H1 (cell line): ENCODE data around the gene DARS2. TPM values are rescaled to one million over a fixed set of nuclear protein-coding genes. Genes with fewer than 3 reads are reported as not detected.
A peak's percentile ranks its signal among the peaks of the same experiment; 100 is the strongest.

Source experiments
- CTCF ChIA-PET: fragments of 300-600 bp; sonication (Branson Sonifier 250); formaldehyde crosslinking; loops from one replicate; lab custom pipeline; 2021; ENCODE audit not compliant: partially characterized antibody; lab: Charles Lee
- POLR2A ChIA-PET: fragments of 300-600 bp; sonication (Branson Sonifier 250); formaldehyde crosslinking; loops from one replicate; lab custom pipeline; 2021; ENCODE audit warnings: inconsistent platforms; ENCODE audit not compliant: partially characterized antibody; lab: Charles Lee
- DNase-seq, 2 experiments: peaks; one replicate each; pipeline versions ENCODE4 v3.0.0 to v3.0.0-alpha.2; 2010 to 2022; ENCODE audit warnings: low spot score in 2 of 2, low read depth in 1 of 2, mixed read lengths in 1 of 2
- FAIRE-seq: peaks from 2 replicates; lab custom pipeline; 2011; peaks lifted over from hg19 to GRCh38; lab: Jason Lieb, UNC
- H2AFZ ChIP-seq: 2 replicates; pipeline ENCODE4 v1.8.1; 2012; ENCODE audit warnings: low read length, inconsistent platforms
- H2AK5ac ChIP-seq: 2 replicates; pipeline ENCODE4 v1.6.1; 2013; ENCODE audit warnings: low read depth, low read length
- H2BK120ac ChIP-seq: replicated peaks from 2 replicates; pipeline ENCODE3; 2013; ENCODE audit warnings: low read depth, low read length, inconsistent platforms
- H2BK12ac ChIP-seq: 2 replicates; pipeline ENCODE4 v1.6.1; 2013; ENCODE audit warnings: low read depth, low read length
- H2BK15ac ChIP-seq: 2 replicates; pipeline ENCODE4 v1.6.1; 2013; ENCODE audit warnings: low read length
- H2BK20ac ChIP-seq: 2 replicates; pipeline ENCODE4 v1.6.1; 2013; ENCODE audit warnings: low read length
- H2BK5ac ChIP-seq: 2 replicates; pipeline ENCODE4 v1.6.1; 2013; ENCODE audit warnings: low read depth, low read length
- H3K14ac ChIP-seq: 2 replicates; pipeline ENCODE4 v1.6.1; 2013; ENCODE audit warnings: inconsistent platforms; ENCODE audit not compliant: insufficient read length
- H3K18ac ChIP-seq: 2 replicates; pipeline ENCODE4 v1.6.1; 2013; ENCODE audit warnings: low read length; ENCODE audit errors: extremely low read depth
- H3K23ac ChIP-seq: 2 replicates; pipeline ENCODE4 v1.6.1; 2013; ENCODE audit warnings: inconsistent platforms; ENCODE audit not compliant: insufficient read length
- H3K23me2 ChIP-seq: 2 replicates; pipeline ENCODE4 v1.6.1; 2013; ENCODE audit warnings: low read depth, low read length
- H3K27ac ChIP-seq: 2 replicates; pipeline ENCODE4 v1.6.1; 2011; ENCODE audit warnings: low read depth, low read length, inconsistent platforms
- H3K27me3 ChIP-seq, 4 experiments: replicated peaks in 1 of 4; 1 replicate in 1 of 4; 2 replicates in 3 of 4; pipeline versions ENCODE4 v1.6.1 to v1.8.1; 2011 to 2013; ENCODE audit warnings: low read length in 3 of 4, mild to moderate bottlenecking in 3 of 4, inconsistent platforms in 2 of 4, mixed read lengths in 2 of 4, moderate library complexity in 1 of 4; ENCODE audit not compliant: control insufficient read depth in 3 of 4, insufficient read depth in 3 of 4; ENCODE audit errors: extremely low read depth in 1 of 4
- H3K36me3 ChIP-seq, 4 experiments: 2 replicates each; pipeline versions ENCODE4 v1.6.1 to v1.8.1; 2011 to 2013; ENCODE audit warnings: mild to moderate bottlenecking in 4 of 4, low read length in 3 of 4, moderate library complexity in 2 of 4, control low read depth in 1 of 4, inconsistent platforms in 1 of 4; ENCODE audit not compliant: insufficient read depth in 4 of 4, control insufficient read depth in 2 of 4
- H3K4ac ChIP-seq: replicated peaks from 2 replicates; pipeline ENCODE3; 2013; ENCODE audit warnings: low read length, low read depth, mixed read lengths, inconsistent platforms; ENCODE audit not compliant: insufficient read length
- H3K4me1 ChIP-seq, 4 experiments: replicated peaks in 1 of 4; 1 replicate in 1 of 4; 2 replicates in 3 of 4; pipeline versions ENCODE4 v1.6.1 to v1.8.1; 2011 to 2013; ENCODE audit warnings: low read length in 3 of 4, inconsistent platforms in 2 of 4, mixed read lengths in 1 of 4; ENCODE audit not compliant: insufficient read depth in 4 of 4, control insufficient read depth in 3 of 4
- H3K4me2 ChIP-seq, 2 experiments: 2 replicates each; pipeline versions ENCODE4 v1.6.1 to v1.8.1; 2011 to 2013; ENCODE audit warnings: low read depth in 2 of 2, low read length in 2 of 2, control low read depth in 1 of 2, inconsistent platforms in 1 of 2, mild to moderate bottlenecking in 1 of 2; ENCODE audit not compliant: insufficient read depth in 1 of 2
- H3K4me3 ChIP-seq, 4 experiments: fragments of 200-600, 300-600 bp in 1 of 4; sonication (generic), shearing (Covaris generic), sonication (Bioruptor Twin) in 1 of 4; 2 replicates each; pipeline versions ENCODE4 v1.5.1 to v1.8.1; 2011 to 2016; ENCODE audit warnings: low read length in 4 of 4, low read depth in 3 of 4, control low read depth in 2 of 4, inconsistent platforms in 2 of 4, mild to moderate bottlenecking in 2 of 4, mixed read lengths in 1 of 4, moderate library complexity in 1 of 4; ENCODE audit not compliant: insufficient read depth in 2 of 4; ENCODE audit errors: extremely low read depth in 1 of 4
- H3K56ac ChIP-seq: replicated peaks from 2 replicates; pipeline ENCODE3; 2013; ENCODE audit warnings: low read depth, mild to moderate bottlenecking, mixed read lengths, low read length, inconsistent platforms; ENCODE audit not compliant: insufficient read length
- H3K79me1 ChIP-seq: 2 replicates; pipeline ENCODE4 v1.6.1; 2013; ENCODE audit warnings: low read depth, low read length, control low read depth
- H3K79me2 ChIP-seq, 2 experiments: 2 replicates each; pipeline versions ENCODE4 v1.6.1 to v1.8.1; 2012 to 2013; ENCODE audit warnings: low read length in 2 of 2, mild to moderate bottlenecking in 2 of 2, inconsistent platforms in 1 of 2; ENCODE audit not compliant: insufficient read depth in 2 of 2, control insufficient read depth in 1 of 2
- H3K9ac ChIP-seq, 4 experiments: replicated peaks in 1 of 4; 1 replicate in 1 of 4; 2 replicates in 3 of 4; pipeline versions ENCODE4 v1.6.1 to v1.8.1; 2011 to 2013; ENCODE audit warnings: low read depth in 3 of 4, low read length in 3 of 4, control low read depth in 2 of 4, mild to moderate bottlenecking in 2 of 4, moderate library complexity in 2 of 4, inconsistent platforms in 1 of 4; ENCODE audit errors: extremely low read depth in 1 of 4
- H3K9me3 ChIP-seq, 2 experiments: 2 replicates each; pipeline versions ENCODE4 v1.6.1 to v1.8.1; 2012 to 2013; ENCODE audit warnings: mild to moderate bottlenecking in 2 of 2, moderate library complexity in 2 of 2, control low read depth in 1 of 2, inconsistent platforms in 1 of 2, low read depth in 1 of 2, low read length in 1 of 2, mixed read lengths in 1 of 2; ENCODE audit not compliant: insufficient read depth in 2 of 2
- H4K20me1 ChIP-seq, 2 experiments: replicated peaks in 1 of 2; 2 replicates each; pipeline versions ENCODE3 to v1.8.1; 2011 to 2013; ENCODE audit warnings: inconsistent platforms in 2 of 2, low read length in 2 of 2, mild to moderate bottlenecking in 1 of 2; ENCODE audit not compliant: insufficient read depth in 2 of 2, control insufficient read depth in 1 of 2
- H4K5ac ChIP-seq: 2 replicates; pipeline ENCODE4 v1.6.1; 2013; ENCODE audit warnings: low read length, low read depth, mixed read lengths, inconsistent platforms; ENCODE audit not compliant: insufficient read length
- H4K8ac ChIP-seq: 2 replicates; pipeline ENCODE4 v1.8.0; 2013; ENCODE audit warnings: mild to moderate bottlenecking, moderate library complexity, low read length, inconsistent platforms; ENCODE audit not compliant: insufficient read depth; ENCODE audit errors: extremely low read depth
- H4K91ac ChIP-seq: replicated peaks from 2 replicates; pipeline ENCODE3; 2013; ENCODE audit warnings: low read length, mixed read lengths, inconsistent platforms; ENCODE audit not compliant: insufficient read length
- ATF3 ChIP-seq: IDR thresholded peaks from 2 replicates; pipeline ENCODE4 v1.6.1; 2011; ENCODE audit warnings: low read depth, mild to moderate bottlenecking, low read length; ENCODE audit not compliant: insufficient read depth
- NANOG ChIP-seq: IDR thresholded peaks from 2 replicates; pipeline ENCODE4 v1.6.1; 2011; ENCODE audit warnings: low read length, low read depth, mild to moderate bottlenecking, inconsistent platforms; ENCODE audit not compliant: insufficient read depth, poor library complexity, severe bottlenecking
- POLR2A ChIP-seq, 2 experiments: IDR thresholded peaks; 1 replicate in 1 of 2; 2 replicates in 1 of 2; pipeline ENCODE4 v1.6.1; 2011; ENCODE audit warnings: low read depth in 2 of 2, low read length in 2 of 2, mild to moderate bottlenecking in 2 of 2; ENCODE audit errors: control extremely low read depth in 1 of 2
- POLR2AphosphoS5 ChIP-seq: IDR thresholded peaks from 2 replicates; pipeline ENCODE4 v1.6.1; 2011; ENCODE audit warnings: low read depth, low read length
- RNF2 ChIP-seq: fragments of 200-900, 300-1000 bp; sonication (generic); IDR thresholded peaks from 2 replicates; pipeline ENCODE4 v1.7.1; 2016; ENCODE audit warnings: borderline replicate concordance, low read depth, mild to moderate bottlenecking, antibody characterized with exemption, low read length; ENCODE audit not compliant: poor library complexity, severe bottlenecking; ENCODE audit errors: missing control alignments
- SIX5 ChIP-seq: IDR thresholded peaks from 2 replicates; pipeline ENCODE4 v1.6.1; 2011; ENCODE audit warnings: mild to moderate bottlenecking, low read depth, low read length
- SP2 ChIP-seq: IDR thresholded peaks from 2 replicates; pipeline ENCODE4 v1.6.1; 2012; ENCODE audit warnings: mild to moderate bottlenecking, low read length, inconsistent platforms
- TAF7 ChIP-seq: optimal IDR thresholded peaks from 2 replicates; pipeline ENCODE3; 2011; ENCODE audit warnings: low read depth, mild to moderate bottlenecking, inconsistent platforms, low read length, moderate library complexity, borderline replicate concordance
- WGBS, 2 experiments: shearing (Covaris generic) in 1 of 2; methylation state at CpG; one replicate each; pipeline versions ENCODE4 v1.1.6 to v1.1.7; 2013 to 2015; ENCODE audit warnings: low lambda C conversion rate in 2 of 2, mixed read lengths in 2 of 2, inconsistent platforms in 1 of 2, low coverage in 1 of 2, missing lambda C conversion rate in 1 of 2; ENCODE audit not compliant: insufficient replicate concordance in 2 of 2, insufficient coverage in 1 of 2, insufficient read length in 1 of 2; ENCODE audit errors: extremely low coverage in 1 of 2, missing lambda C conversion rate in 1 of 2; 5-methylcytosine and 5-hydroxymethylcytosine counted together
- polyA plus RNA-seq, 7 experiments: library from polyadenylated mRNA; depleted of rRNA in 3 of 7; stranded (reverse) in 5 of 7; unstranded in 2 of 7; fragments of >200 nt in 5 of 7; fragments of 200-250 nt in 2 of 7; gene quantifications; 1 replicate in 5 of 7; 2 replicates in 1 of 7; 4 replicates in 1 of 7; pipeline versions ENCODE4 v1.2.1 to v1.2.3, GENCODE V29; 2011 to 2013; ENCODE audit warnings: missing spikeins in 2 of 7, mixed read lengths in 2 of 7
- total RNA-seq: library from RNA; stranded (reverse); fragmentation: NEBNext Ultra II Directional; extraction: Animal tissue kit (Norgen Biotek cat#: 25700); gene quantifications from 2 replicates; pipeline ENCODE4 v1.2.1, GENCODE V29; 2021

DARS2 gene
- total and polyA plus RNA-seq, 2 of the 8 experiments (the other 6 are each of a cell fraction or from before 2014, with no cell fraction given) = 21.0 to 35.2 TPM

- FAIRE-seq (no peak), DNase-seq (no peak)
- peak overlapping the region; percentile 92 for H3K27ac ChIP-seq
- no peak overlapping the region for H2BK15ac ChIP-seq
- no peak overlapping the region for H2BK120ac ChIP-seq
- CTCF ChIA-PET = no interaction called here
- no peak overlapping the region for H2BK20ac ChIP-seq
- peaks cover 29 to 59% (median 44%) of the 10 kb centered on the region in 4 experiments for H3K36me3 ChIP-seq
- H3K27me3 ChIP-seq = no peaks in the 10 kb centered on the region
- H3K9me3 ChIP-seq = no peaks in the 10 kb centered on the region
- no peak overlapping the region for H4K8ac ChIP-seq
- H2BK5ac ChIP-seq = peak overlapping the region; percentile 98
- peak overlapping the region; percentile 90 to 100 (median 92) for H3K4me3 ChIP-seq
- peaks cover 3% of the 10 kb centered on the region for H3K23me2 ChIP-seq
- H3K4me2 ChIP-seq = peak overlapping the region; percentile 68 to 95
- peak overlapping the region; percentile 42 for H3K56ac ChIP-seq
- no peak overlapping the region for H3K14ac ChIP-seq
- H4K91ac ChIP-seq = no peak overlapping the region
- H2BK12ac ChIP-seq = no peak overlapping the region
- H2AFZ ChIP-seq = no peak overlapping the region
- POLR2A ChIA-PET = interaction anchor here (0.9 to 13.3 kb wide), 19 partner anchors 10 to 373 kb away, joined by 3 to 475 read pairs (median 13); partner anchors contain the start of genes CENPL, DARS2 and RC3H1
- TF ChIP-seq SIX5 = no peak
- no peak for TF ChIP-seq RNF2
- no peak for TF ChIP-seq ATF3
- peak in 1 of 2 experiments; percentile 37; a peak in 2 of 3 replicates for TF ChIP-seq POLR2A (IDR thresholded peaks at IDR 0.05; ENCODE audit: control extremely low read depth in 1 of 2, low read depth in 2 of 2, low read length in 2 of 2)
- peak; percentile 59; the same call in 1 of the 2 replicates for TF ChIP-seq POLR2AphosphoS5
- TF ChIP-seq TAF7 = peak; percentile 16
- no peak for TF ChIP-seq NANOG
- TF ChIP-seq SP2 = no peak
- peak overlapping the region; percentile 44 for H3K4ac ChIP-seq
- H3K18ac ChIP-seq = no peak overlapping the region
- WGBS, 2 experiments = 0% methylated on average over 2 of the region's 2 CpGs; no CpG with 5 or more reads in 1 of the 2 experiments
- peaks cover 7 to 11% of the 10 kb centered on the region in 2 experiments for H4K20me1 ChIP-seq
- no peak overlapping the region for H2AK5ac ChIP-seq
- no peaks in the 10 kb centered on the region; the same call in 1 of the 2 replicates for H3K79me1 ChIP-seq
- peaks cover 2 to 10% (median 4%) of the 10 kb centered on the region in 4 experiments; a peak in 5 of 7 replicates for H3K4me1 ChIP-seq
- H4K5ac ChIP-seq = peak overlapping the region; percentile 60
- peaks cover 0 to 50% of the 10 kb centered on the region in 2 experiments; a peak in 3 of 4 replicates for H3K79me2 ChIP-seq
- H3K23ac ChIP-seq = no peak overlapping the region
- H3K9ac ChIP-seq = peak overlapping the region; percentile 97 to 99 (median 97)
Measured at GRCh38 chr1:173866413-173867115, 42.1 kb downstream of the DARS2 start.
